ENCODE data around the gene CCM2. TPM values are rescaled to one million over a fixed set of nuclear protein-coding genes. Genes with fewer than 3 reads are reported as not detected.
"Not testable (repeated sequence)": the region's sequence is repeated elsewhere in the genome, so short reads cannot be mapped to it uniquely, and the experiment has no call there.

The CCM2 gene
- total RNA-seq, 1 experiment from 2014 or later, result 29.0 TPM

DNA sequence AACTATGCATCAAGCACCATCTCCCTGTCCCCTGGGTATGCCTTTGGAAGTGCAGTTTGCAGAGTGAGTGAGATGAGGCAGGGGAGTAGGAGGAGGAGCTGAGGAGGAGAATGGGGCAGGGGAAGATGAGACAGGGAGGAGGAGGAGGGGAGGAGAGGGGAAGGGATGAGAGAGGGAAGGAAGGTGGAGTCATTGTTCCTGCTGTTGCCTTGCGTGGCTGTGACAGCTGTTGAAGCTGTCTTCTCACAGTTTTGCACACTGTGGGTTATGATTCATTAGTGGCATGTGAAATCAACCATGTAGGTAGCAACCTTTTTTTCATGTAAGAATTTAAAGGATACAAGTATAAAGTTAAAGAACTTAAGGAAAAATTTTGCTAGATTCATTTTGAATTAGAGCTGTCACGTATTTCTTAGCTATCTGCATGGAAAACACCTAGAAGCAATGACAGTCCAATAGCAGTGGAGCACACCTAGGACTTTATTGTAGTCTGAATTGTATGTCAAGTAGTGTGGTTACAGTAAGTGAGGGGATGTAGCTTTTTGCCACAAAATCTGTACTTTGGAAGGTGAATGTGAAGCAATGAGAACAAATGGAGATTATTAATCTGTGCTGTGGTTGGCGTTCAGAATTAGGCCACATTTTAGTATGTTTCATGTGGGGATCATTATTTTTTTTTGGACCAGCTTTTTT, 21.7 kb downstream of the CCM2 start:
- DNase-seq (ENCODE audit: low read depth, low spot score), result no peak
- in situ Hi-C loops (cut with HindIII; ENCODE audit: low pct_unique_long_range_greater_than_20kb, low sequenced_read_pairs), result no loop called here

DNA sequence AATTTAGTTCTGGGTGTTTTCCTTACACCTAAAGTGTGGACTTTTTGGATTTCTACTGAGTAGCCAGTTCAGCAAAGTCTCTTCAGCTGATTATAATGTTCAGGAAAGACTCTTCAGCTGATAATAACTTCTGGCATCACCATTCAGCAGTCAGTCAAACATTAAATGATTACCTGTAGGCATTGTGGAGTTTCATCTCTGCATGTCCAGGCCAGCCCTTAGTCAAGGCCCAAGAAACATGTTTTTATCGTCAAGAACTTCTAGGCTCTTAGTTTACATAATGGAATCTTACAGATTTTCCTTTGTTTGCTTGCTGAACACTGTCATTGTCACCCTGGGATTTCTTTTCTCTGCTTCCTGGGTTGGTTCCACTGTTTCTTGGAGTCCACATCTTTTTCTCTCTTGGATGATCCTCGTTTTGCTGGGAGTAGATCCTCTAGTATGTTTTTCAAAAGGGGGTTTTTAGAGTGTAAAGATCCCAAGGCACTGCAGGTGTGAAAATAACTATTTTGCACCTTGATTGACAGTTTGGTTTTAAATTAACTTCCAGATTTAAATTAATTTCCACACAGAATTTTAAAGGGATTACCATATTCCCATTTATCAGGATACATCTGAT, 24.2 kb downstream of the CCM2 start:
- no peak for DNase-seq (ENCODE audit: low read depth, low spot score)
- in situ Hi-C loops (cut with HindIII; ENCODE audit: low pct_unique_long_range_greater_than_20kb, low sequenced_read_pairs), result no loop called here

DNA sequence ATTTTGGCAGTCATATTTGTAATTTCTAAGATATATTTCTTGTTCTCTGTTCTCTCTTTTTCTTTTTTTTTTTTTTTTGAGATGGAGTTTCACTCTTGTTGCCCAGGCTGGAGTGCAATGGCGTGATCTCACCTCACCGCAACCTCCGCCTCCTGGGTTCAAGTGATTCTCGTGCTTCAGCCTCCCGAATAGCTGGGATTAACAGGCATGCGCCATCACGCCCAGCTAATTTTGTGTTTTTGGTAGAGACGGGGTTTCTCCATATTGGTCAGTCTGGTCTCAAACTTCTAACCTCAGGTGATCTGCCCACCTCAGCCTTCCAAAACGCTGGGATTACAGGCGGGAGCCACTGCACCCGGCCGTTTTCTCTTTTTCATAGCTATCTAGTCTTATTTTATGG, 25.5 kb downstream of the CCM2 start:
- DNase-seq (ENCODE audit: low read depth, low spot score); in situ Hi-C loops (cut with HindIII; ENCODE audit: low pct_unique_long_range_greater_than_20kb, low sequenced_read_pairs): not testable (repeated sequence)

DNA sequence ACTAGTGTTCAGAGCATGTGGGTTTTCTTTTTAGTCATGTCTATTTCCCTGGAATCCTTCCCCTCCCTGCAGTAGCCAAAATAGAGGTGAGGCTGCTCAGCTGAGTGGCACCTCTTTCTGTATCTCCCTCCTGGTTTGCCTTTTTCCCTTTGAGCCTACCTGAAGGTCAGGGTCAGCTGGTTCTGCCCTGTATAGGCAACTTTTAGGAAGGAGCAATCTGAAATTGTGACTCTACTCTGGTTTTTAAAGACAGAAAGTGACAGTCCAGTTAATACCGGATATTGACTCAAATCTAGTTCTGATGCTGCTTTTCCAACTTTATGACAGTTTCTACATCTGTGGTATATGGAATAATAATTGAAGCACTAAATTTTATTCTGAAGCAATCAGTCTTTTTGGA, 26.0 kb downstream of the CCM2 start:
- no peak for DNase-seq (ENCODE audit: low read depth, low spot score)
- in situ Hi-C loops (cut with HindIII; ENCODE audit: low pct_unique_long_range_greater_than_20kb, low sequenced_read_pairs), result no loop called here

DNA sequence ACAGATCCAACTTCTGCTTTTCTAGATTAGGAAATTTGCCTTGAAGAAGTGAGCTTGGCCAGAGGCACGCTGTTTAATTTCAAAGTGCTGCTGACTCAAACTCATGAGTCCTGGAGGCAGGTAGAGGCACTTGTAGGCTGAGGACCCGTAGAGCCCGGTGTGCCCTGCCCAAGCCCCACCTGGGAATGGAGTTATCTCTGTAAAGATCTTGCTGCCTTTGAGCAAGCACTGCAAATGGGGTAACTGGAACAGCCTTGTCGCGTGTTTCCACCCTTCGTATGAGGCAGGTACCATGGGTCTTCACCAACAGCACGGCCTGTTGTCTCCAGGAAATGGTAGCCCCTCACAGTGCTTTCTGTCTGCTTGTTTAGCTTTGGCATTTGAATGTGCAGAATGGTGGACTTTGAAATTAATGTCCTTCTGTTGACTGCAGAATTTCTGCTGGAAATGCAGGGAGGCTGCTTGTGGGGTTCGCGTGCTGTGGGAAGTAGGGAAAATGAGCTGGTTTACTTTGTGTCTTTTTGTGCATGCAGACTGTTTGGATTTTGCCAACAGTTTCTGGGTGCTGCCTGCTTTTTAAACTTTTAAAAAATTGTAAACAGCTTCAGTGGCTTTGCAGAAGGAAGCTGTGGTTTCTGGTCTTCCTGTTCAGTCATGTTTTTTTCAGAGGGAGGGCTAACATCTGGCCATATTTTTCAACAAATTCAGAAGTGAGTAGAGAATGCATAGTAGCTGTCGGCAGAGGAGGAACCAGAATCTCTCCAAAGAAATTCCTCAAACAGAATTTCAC, 27.2 kb downstream of the CCM2 start:
- DNase-seq (ENCODE audit: low read depth, low spot score), result no peak
- in situ Hi-C loops (cut with HindIII; ENCODE audit: low pct_unique_long_range_greater_than_20kb, low sequenced_read_pairs), result no loop called here

GRCh38 chr7:45027774-45028114, 27.7 kb downstream of the CCM2 start:
- in situ Hi-C loops (cut with HindIII; ENCODE audit: low pct_unique_long_range_greater_than_20kb, low sequenced_read_pairs), result no loop called here
- no peak for DNase-seq (ENCODE audit: low read depth, low spot score)

GRCh38 chr7:45028138-45028919, 28.3 kb downstream of the CCM2 start:
- in situ Hi-C loops (cut with HindIII; ENCODE audit: low pct_unique_long_range_greater_than_20kb, low sequenced_read_pairs), result no loop called here
- DNase-seq (ENCODE audit: low read depth, low spot score), result no peak

DNA sequence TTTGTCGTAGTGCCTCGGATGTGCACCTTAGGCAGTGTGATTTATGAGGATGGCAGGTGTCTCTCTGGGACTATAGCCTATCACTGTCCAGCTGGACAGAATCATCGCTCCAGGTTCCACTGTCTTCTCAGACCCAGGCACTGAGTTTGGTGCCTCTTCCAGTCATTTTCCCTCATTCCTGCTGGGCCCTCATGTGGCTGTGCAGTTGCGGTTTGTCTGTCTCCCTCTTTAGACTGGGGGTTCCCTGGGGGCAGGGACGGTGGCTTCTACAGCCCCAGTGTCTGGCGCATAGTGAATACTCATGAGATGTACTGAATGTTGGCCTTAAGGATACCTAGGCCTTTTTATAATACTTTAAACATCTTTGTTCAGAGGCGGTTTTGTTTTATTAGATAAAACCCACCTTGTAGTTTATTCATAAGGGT, 28.9 kb downstream of the CCM2 start:
- in situ Hi-C loops (cut with HindIII; ENCODE audit: low pct_unique_long_range_greater_than_20kb, low sequenced_read_pairs), result no loop called here
- no peak for DNase-seq (ENCODE audit: low read depth, low spot score)

DNA sequence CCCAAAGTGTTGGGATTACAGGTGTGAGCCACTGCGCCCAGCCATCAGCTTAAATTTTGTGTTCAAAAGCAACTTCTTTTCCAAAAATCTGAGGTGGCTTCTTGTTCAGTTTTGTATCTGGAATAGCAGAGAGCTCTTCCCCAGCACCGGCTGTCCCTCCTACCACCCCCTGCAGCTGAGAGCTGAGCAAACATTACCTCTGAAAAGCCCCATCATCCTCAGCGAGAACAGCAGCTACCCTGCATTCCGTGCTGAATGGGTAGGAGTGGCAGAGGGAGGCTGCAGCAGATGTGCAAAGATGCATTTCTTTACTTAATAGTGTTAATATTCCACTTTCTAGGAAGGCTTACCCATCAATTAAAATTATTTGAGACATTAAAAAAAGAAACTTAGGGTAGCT, 31.8 kb downstream of the CCM2 start:
- in situ Hi-C loops (cut with HindIII; ENCODE audit: low pct_unique_long_range_greater_than_20kb, low sequenced_read_pairs), result no loop called here
- DNase-seq (ENCODE audit: low read depth, low spot score), result no peak

DNA sequence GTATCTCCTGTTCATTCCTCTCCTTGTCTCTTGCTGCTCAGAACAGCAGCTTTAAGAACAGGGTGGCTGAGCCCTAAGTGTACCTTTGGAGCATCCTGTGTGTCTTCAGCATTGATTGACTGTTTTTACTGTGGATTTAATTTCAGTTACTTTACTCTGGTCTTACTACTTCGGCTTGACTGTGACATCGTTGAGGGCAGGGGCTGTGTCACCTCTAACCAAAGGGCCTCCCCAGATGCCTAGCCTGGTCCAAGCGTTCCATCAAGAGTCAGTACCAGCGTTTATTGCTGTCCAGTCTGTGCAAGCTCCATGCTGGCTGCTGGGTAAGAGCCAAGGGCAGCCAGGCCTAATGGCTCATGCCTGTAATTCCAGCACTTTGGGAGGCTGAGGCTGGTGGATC, 32.4 kb downstream of the CCM2 start:
- in situ Hi-C loops (cut with HindIII; ENCODE audit: low pct_unique_long_range_greater_than_20kb, low sequenced_read_pairs), result no loop called here
- DNase-seq (ENCODE audit: low read depth, low spot score), result no peak

DNA sequence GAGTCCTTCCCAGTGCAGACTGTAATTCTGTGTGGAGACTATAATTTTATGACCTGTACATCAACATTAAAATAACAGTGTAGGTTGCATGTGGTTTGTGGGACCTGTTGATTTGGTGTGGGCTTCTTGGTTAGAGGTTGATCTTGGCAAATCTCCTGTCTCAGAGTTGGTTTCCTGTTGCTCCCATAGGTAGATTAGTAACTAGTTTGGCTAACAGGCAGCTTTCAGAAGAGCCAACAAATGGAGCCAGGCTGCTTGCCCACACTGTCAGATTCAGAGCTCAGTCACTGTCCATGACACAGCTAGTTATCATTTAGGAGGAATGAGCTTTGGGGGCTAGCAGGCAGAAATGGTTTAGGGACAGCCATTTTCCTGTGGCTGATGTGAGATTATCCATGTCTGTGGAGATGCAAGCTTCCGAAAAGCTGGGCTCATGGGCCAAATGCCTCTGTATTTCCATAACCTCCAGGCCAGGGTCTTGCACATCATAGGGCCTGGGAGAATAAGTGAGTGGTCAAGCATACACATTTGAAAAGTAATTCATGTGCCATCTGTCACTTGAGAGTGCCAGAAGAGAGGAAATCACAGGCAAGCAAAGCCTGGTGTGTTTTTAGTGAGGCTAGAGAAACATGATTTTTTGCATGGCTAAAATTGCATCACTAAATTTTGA, 33.4 kb downstream of the CCM2 start:
- in situ Hi-C loops (cut with HindIII; ENCODE audit: low pct_unique_long_range_greater_than_20kb, low sequenced_read_pairs), result no loop called here
- no peak for DNase-seq (ENCODE audit: low read depth, low spot score)

GRCh38 chr7:45033931-45034290, 33.9 kb downstream of the CCM2 start:
- in situ Hi-C loops (cut with HindIII; ENCODE audit: low pct_unique_long_range_greater_than_20kb, low sequenced_read_pairs), result no loop called here
- DNase-seq (ENCODE audit: low read depth, low spot score), result no peak

GRCh38 chr7:45034710-45035109, 34.7 kb downstream of the CCM2 start:
- in situ Hi-C loops (cut with HindIII; ENCODE audit: low pct_unique_long_range_greater_than_20kb, low sequenced_read_pairs); DNase-seq (ENCODE audit: low read depth, low spot score): not testable (repeated sequence)

DNA sequence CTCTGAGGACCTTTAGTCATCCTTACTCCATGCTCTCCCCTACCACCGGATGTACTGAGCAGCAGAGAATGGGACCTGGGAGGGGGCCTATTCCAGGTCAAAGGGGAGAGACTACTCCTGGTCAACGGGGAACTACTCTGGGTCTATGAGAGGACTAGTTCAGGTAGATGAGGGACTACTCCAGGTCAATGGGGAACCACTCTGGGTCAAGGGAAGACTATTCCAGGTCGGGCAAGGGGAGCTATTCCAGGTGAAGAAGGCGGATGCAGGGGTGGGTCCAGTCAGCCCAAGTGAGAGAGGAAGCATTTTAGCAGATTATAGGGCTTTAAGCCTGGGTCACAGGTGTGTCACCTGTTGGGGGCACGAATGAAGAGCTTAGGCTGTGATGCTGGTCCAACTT, 35.4 kb downstream of the CCM2 start:
- no peak for DNase-seq (ENCODE audit: low read depth, low spot score)
- in situ Hi-C loops (cut with HindIII; ENCODE audit: low pct_unique_long_range_greater_than_20kb, low sequenced_read_pairs), result no loop called here

DNA sequence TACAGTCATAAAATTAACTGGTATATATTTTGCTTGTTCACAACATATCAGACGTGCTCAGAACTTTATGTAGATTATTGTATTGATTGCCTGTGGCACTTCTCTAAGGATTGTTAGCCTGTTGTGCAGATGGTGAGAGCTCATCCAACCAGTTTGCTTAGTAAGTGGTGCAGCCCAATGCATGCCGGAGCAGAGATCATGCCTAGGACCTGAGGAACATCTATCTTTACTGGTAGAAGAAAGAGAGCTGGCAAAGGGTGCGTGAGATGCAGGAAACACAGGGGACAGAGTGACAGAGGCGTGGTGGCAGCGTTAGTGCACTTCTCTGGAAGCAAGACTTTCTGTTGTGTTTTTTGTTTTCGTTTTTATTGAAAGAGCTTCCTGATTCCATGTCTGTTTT, 35.9 kb downstream of the CCM2 start:
- no peak for DNase-seq (ENCODE audit: low read depth, low spot score)
- in situ Hi-C loops (cut with HindIII; ENCODE audit: low pct_unique_long_range_greater_than_20kb, low sequenced_read_pairs), result no loop called here

DNA sequence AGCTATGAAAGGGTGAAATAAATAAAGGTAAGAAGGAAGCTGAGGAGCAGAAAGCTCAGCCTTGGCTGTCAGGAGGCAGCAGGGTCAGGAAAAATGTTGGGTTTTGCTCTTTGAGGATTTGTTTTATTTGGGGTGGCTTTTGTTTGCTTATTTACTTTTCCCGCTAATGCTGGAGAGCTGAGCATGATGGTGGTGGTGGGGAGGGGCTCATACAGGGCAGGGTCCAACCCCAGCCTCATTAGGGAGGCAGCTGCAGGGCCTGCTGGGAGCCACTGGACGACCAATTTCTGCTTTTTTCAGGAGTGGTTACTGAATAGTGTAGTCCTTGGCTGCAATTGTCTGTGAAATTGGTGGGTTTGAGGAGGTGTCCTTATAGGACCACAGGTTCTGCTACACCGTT, 36.3 kb downstream of the CCM2 start:
- in situ Hi-C loops (cut with HindIII; ENCODE audit: low pct_unique_long_range_greater_than_20kb, low sequenced_read_pairs), result no loop called here
- no peak for DNase-seq (ENCODE audit: low read depth, low spot score)

GRCh38 chr7:45036796-45037195, 36.8 kb downstream of the CCM2 start:
- no peak for DNase-seq (ENCODE audit: low read depth, low spot score)
- in situ Hi-C loops (cut with HindIII; ENCODE audit: low pct_unique_long_range_greater_than_20kb, low sequenced_read_pairs), result no loop called here

- no peak for DNase-seq (ENCODE audit: low read depth, low spot score)
- in situ Hi-C loops (cut with HindIII; ENCODE audit: low pct_unique_long_range_greater_than_20kb, low sequenced_read_pairs), result no loop called here
These were observed 37.9 kb downstream of the CCM2 start for GRCh38 chr7:45037876-45038275.

All from SK-MEL-5 (cell line).